Measurements from ENCODE around the gene YTHDF2.
"Not testable (repeated sequence)": the region's sequence is repeated elsewhere in the genome, so short reads cannot be mapped to it uniquely, and the experiment has no call there.

The YTHDF2 gene

DNA sequence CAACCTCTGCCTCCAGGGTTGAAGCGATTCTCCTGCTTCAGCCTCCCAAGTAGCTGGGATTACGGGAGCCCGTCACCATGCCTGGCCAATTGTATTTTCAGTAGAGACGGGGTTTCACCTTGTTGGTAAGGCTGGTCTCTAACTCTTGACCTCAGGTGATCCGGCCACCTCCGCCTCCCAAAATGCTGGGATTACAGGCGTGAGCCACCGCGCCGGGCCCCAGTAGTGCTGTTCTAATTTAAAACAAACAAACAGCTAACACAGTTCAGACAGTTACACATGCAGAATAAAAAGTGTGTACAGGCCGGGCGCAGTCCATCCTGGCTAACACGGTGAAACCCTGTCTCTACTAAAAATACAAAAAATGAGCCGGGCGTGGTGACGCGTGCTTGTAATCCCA lies 39.6 kb downstream of the YTHDF2 start:
- H3K9me3 ChIP-seq (ENCODE audit: control insufficient read depth, insufficient read depth, low read length): no peaks in the 10 kb centered on the region
- peaks cover 5% of the 10 kb centered on the region for H3K36me3 ChIP-seq (ENCODE audit: insufficient read depth, low read length)
- no peaks in the 10 kb centered on the region for H3K4me1 ChIP-seq (ENCODE audit: insufficient read depth, low read length)
- no peak overlapping the region for H3K9ac ChIP-seq (ENCODE audit: low read depth, low read length)

DNA sequence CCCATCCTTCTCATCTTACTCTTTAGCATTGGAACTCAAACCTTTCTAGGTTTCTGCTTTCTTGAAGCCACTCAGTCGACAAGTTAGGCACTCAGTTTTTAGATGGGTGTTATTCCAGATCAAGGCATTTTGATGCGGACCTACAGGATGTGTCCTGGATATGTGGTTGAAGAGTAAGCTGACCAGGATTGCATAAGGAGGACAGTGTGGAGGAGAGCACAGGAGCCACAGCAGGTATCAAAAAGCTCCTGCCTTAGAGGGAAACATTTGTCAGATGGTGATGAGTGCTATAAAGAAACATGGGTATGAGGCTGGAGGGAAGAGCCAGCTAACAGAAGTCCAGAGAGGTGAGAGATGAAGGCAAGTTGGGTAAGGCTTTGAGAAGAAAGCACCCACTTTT lies 41.3 kb downstream of the YTHDF2 start:
- peaks cover 6% of the 10 kb centered on the region; the same call in 1 of the 2 replicates for H3K4me1 ChIP-seq (ENCODE audit: insufficient read depth, low read length)
- H3K9me3 ChIP-seq (ENCODE audit: control insufficient read depth, insufficient read depth, low read length): no peaks in the 10 kb centered on the region
- H3K36me3 ChIP-seq (ENCODE audit: insufficient read depth, low read length): peaks cover 3% of the 10 kb centered on the region
- H3K9ac ChIP-seq (ENCODE audit: low read depth, low read length): no peak overlapping the region

DNA sequence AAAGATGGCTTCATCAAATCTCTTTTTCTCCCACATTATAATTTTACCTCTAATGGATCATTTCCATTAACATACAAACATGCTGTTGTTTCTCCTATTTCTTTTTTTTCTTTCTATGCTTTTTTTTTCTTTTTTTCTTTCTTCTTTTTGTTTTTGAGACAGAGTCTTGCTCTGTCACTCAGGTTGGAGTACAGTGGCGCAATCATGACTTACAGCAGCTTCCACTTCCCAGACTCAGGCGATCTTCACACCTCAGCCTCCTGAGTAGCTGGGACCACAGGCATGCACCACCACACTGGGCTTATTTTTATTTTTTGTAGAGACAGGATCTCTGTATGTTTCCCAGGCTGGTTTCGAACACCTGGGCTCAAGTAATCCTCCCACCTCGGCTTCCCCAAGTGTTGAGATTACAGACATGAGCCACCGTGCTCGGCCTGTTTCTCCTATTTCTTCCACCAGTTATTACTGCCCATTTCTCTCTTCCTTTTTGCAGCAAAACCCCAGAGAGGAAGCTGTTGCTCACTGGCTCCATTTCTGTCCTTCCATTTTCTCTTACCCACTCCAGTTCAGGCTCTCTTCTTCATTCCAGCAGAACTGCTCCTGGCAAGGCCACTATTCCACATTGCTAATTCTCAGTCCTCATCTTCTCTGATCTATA lies 43.1 kb downstream of the YTHDF2 start:
- Histone ChIP-seq H3K9ac (ENCODE audit: low read depth, low read length) (no peak overlapping the region), H3K9me3 (ENCODE audit: control insufficient read depth, insufficient read depth, low read length) (no peaks in the 10 kb centered on the region), H3K36me3 (ENCODE audit: insufficient read depth, low read length) (peaks cover 2% of the 10 kb centered on the region), H3K4me1 (ENCODE audit: insufficient read depth, low read length) (peaks cover 6% of the 10 kb centered on the region; the same call in 1 of the 2 replicates)

DNA sequence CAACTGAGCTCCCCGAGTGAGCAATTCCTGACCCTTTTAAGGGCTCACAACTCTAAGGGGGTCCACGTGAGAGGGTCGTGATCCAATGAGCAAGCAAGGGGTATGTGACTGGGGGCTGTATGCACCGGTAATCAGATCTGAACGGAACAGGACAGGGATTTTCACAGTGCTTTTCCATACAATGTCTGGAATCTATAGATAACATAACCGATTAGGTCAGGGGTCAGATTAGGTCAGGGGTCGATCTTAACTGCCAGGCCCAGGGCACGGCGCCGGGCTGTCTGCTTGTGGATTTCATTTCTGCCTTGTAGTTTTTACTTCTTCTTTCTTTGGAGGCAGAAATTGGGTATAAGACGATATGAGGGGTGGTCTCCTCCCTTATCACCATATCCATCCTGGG lies 44.6 kb downstream of the YTHDF2 start:
- no peaks in the 10 kb centered on the region for H3K9me3 ChIP-seq (ENCODE audit: control insufficient read depth, insufficient read depth, low read length)
- peaks cover 6% of the 10 kb centered on the region; the same call in 1 of the 2 replicates for H3K4me1 ChIP-seq (ENCODE audit: insufficient read depth, low read length)
- H3K9ac ChIP-seq (ENCODE audit: low read depth, low read length): no peak overlapping the region
- H3K36me3 ChIP-seq (ENCODE audit: insufficient read depth, low read length): no peaks in the 10 kb centered on the region

DNA sequence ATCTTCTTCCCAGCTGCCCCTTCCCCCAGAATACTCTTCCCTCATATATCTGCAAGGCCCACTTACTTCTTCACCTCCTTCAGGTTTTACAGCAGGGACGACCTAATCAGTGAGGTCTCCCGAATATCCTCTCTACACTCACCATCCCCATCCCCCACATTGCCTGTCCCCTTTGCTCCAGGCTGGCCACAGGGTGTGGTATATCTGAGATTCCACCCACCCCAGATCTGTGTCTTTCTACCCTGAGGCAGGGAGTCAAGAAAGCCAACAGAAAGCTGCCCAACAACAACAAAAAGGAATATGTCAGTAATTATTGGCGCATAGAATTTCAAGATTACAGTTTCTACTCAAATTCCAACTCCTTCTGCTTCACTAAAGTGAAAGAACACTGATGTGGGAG lies 45.3 kb downstream of the YTHDF2 start:
- H3K4me1 ChIP-seq (ENCODE audit: insufficient read depth, low read length): peaks cover 6% of the 10 kb centered on the region; the same call in 1 of the 2 replicates
- no peaks in the 10 kb centered on the region for H3K9me3 ChIP-seq (ENCODE audit: control insufficient read depth, insufficient read depth, low read length)
- no peak overlapping the region for H3K9ac ChIP-seq (ENCODE audit: low read depth, low read length)
- H3K36me3 ChIP-seq (ENCODE audit: insufficient read depth, low read length): no peaks in the 10 kb centered on the region

DNA sequence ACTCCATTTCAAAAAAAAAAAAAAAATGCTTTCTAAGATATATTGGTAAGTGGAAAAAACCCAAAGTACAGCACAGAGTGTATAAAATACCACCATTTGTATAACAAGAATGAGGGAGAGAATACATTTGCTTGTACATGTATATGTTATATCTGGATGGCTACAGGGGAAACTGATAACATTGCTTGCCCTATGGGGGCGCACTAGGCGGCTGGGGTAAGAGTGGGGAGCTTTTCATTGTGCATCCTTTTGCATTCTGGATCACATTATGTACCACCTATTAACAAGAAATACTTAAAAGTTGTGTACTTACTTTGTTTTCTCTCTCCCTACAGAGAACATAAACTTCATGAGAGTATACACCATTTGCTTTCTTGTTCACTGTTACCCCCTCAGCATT lies 46.6 kb downstream of the YTHDF2 start:
- no peaks in the 10 kb centered on the region for H3K9me3 ChIP-seq (ENCODE audit: control insufficient read depth, insufficient read depth, low read length)
- peaks cover 6% of the 10 kb centered on the region; the same call in 1 of the 2 replicates for H3K4me1 ChIP-seq (ENCODE audit: insufficient read depth, low read length)
- H3K36me3 ChIP-seq (ENCODE audit: insufficient read depth, low read length): no peaks in the 10 kb centered on the region
- H3K9ac ChIP-seq (ENCODE audit: low read depth, low read length): no peak overlapping the region

DNA sequence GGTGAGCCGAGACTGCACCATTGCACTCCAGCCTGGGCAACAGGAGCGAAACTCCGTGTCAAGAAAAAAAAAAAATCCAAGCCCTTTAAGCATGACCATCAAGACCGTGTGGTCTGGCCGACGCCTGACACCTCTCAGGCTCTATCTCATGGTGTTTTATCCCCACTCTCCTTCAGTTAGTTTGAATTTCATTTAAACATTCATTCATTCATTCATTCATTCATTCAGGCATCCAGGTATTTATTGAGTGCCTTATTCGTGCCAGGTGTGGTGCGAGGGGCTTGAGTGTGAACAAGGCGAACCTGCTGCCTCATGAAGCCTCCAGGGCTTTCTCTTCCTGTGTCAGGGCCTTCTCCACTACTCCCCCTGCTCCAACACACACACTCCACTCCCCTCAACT lies 52.7 kb downstream of the YTHDF2 start:
- no peak overlapping the region for H3K9ac ChIP-seq (ENCODE audit: low read depth, low read length)
- no peaks in the 10 kb centered on the region for H3K36me3 ChIP-seq (ENCODE audit: insufficient read depth, low read length)
- H3K9me3 ChIP-seq (ENCODE audit: control insufficient read depth, insufficient read depth, low read length): no peaks in the 10 kb centered on the region
- H3K4me1 ChIP-seq (ENCODE audit: insufficient read depth, low read length): no peaks in the 10 kb centered on the region

DNA sequence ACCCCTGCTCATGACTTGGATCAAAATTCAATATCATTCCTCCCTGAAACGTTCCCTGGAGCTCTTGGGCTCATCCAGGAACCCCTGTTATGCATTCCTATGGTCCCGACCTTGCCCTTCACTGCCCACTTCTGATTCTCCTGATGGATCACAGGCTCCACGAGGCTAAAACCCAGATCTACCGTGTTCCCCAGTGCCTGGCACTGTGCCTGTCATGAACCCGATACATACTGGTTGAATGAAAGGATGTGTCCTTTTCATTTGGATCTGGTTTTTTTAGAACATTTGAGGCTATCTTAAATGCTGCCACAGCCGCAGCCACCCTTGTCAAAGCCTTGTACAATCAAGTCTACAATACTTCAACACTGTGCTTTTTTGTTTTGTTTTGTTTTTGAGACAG lies 53.1 kb downstream of the YTHDF2 start:
- Histone ChIP-seq H3K9ac (ENCODE audit: low read depth, low read length) (no peak overlapping the region), H3K36me3 (ENCODE audit: insufficient read depth, low read length) (no peaks in the 10 kb centered on the region), H3K9me3 (ENCODE audit: control insufficient read depth, insufficient read depth, low read length) (no peaks in the 10 kb centered on the region), H3K4me1 (ENCODE audit: insufficient read depth, low read length) (no peaks in the 10 kb centered on the region)

DNA sequence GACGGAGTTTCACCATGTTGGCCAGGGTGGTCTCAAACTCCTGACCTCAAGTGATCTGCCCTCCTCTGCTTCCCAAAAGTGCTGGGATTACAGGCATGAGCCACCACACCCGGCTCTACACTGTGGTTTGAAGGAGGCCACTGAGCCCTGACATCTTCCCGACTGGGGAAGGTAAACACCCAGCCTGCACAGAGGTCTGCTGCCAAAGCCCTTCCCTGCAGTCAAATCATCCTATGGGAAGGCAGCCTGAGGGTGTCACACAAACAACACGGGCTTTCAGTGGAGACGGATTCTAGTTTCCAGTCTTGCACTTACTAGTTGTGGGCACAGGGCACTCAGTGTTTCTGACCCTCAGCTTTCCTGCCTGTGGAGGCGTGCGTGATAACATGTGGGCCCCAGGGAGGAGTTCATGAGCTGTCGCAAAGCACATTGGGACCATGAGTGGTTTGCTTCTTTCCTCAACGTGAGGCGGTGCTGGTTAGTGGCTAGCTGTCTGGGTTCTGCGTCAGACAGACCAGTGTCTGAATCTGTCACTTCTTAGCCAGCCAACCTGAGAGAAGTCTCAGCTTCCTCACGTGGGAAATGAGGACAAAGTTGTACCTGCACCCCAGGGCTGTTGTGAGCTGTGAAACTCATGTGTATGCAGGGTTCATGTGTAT lies 53.8 kb downstream of the YTHDF2 start:
- H3K4me1 ChIP-seq (ENCODE audit: insufficient read depth, low read length): no peaks in the 10 kb centered on the region

DNA sequence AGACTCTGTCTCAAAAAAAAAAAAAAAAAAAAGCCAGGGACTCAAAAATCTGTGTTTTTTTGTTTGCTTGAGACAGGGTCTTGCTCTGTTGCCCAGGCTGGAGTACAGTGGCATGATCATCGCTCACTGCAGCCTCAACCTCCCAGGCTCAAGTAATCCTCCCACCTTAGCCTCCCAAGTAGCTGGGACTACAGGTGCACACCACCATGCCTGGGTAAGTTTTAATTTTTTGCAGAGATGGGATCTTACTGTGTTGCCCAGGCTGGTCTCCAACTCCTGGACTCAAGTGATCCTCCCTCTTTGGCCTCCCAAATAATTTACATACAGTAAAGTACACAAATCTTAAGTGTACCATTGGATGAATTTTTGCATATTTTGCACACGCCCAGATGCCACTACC lies 55.2 kb downstream of the YTHDF2 start:
- H3K4me1 ChIP-seq (ENCODE audit: insufficient read depth, low read length); H3K36me3 ChIP-seq (ENCODE audit: insufficient read depth, low read length); H3K9ac ChIP-seq (ENCODE audit: low read depth, low read length); H3K9me3 ChIP-seq (ENCODE audit: control insufficient read depth, insufficient read depth, low read length): not testable (repeated sequence)

More for the DNA sequence above, 53.8 kb downstream of the YTHDF2 start:
- Histone ChIP-seq H3K9ac (ENCODE audit: low read depth, low read length) (no peak overlapping the region), H3K9me3 (ENCODE audit: control insufficient read depth, insufficient read depth, low read length) (no peaks in the 10 kb centered on the region), H3K36me3 (ENCODE audit: insufficient read depth, low read length) (no peaks in the 10 kb centered on the region)

DNA sequence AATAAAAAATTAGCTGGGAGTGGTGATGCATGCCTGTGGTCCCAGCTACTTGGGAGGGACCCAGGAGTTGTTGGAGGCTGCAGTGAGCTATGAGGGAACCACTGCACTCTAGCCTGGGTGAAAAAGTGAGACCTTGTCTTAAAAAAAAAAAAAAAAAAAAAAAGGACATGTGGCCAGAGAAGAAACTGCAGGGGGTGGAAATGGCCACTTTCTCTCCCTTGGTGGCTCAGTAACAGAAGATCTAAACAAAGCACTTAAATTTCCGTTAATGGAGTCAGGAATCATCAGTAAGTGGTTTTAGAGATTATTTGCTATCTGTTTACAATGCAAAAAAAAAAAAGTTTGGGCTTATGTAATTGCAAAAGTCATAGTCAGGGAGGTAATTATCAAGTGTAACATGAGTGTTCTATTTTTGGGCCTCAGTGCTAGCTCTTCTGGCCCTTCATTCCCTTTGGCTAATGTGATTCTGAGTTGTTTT lies 55.9 kb downstream of the YTHDF2 start:
- Histone ChIP-seq H3K9me3 (ENCODE audit: control insufficient read depth, insufficient read depth, low read length) (no peaks in the 10 kb centered on the region), H3K4me1 (ENCODE audit: insufficient read depth, low read length) (no peaks in the 10 kb centered on the region; the same call in 1 of the 2 replicates), H3K9ac (ENCODE audit: low read depth, low read length) (no peak overlapping the region), H3K36me3 (ENCODE audit: insufficient read depth, low read length) (no peaks in the 10 kb centered on the region)

DNA sequence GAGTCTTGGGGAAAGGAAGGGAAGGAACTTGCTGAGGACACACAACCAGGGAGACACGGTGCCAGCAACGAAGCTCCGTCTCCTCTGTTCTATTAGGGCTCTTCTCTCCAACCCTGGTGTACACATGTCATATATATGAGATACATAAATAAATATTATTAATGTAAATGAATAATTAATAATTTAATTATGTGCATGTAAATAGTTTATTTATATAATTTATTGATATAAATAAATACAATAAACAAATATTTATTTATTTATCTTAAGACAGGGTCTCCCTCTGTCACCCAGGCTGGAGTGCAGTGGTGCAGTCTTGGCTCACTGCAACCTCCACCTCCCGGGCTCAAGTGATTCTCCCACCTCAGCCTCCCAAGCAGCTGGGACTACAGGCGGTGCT lies 57.8 kb downstream of the YTHDF2 start:
- not testable (repeated sequence) for H3K4me1 ChIP-seq (ENCODE audit: insufficient read depth, low read length); H3K36me3 ChIP-seq (ENCODE audit: insufficient read depth, low read length); H3K9me3 ChIP-seq (ENCODE audit: control insufficient read depth, insufficient read depth, low read length); H3K9ac ChIP-seq (ENCODE audit: low read depth, low read length)

DNA sequence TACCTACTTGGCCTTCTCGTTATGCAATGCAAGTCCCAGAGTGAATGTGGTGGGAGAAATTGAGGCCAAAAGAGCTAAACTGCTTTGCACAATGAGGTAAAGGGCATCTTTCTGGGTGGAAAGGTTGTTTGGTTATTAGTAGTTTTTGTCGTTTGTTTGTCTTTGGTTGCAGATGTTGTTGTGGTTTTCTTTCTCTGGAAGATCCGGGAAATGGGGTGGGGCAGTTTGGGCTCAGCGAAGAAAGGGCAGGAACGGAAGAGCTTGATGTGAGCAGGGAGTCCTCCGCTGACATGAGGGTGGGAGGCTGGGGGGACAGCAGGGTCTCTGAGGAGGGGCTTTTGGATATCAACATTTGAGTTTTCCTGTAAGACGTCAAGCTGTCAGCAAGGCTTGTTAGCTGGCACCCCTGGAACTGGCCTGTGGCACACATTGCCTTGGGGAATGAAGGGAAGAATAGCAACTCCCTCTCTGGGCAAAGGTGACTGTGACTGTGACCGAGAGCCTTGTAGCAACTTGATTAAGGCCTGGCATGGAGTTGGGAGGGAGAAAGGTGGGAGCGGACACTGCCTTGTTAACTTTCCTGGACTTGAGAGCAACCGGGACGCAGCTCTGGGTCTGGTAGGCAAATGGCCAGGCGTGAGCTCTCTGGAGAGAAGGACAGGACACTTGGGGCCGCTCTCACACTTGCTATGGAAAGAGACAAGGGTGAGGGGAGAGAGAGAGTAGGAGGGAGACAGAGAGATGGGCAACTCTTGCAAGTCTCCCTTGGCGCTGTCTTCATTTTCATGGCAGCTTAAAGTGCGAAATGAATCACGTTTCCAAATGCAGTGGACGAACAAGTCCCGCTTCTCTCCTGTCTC lies 59.8 kb downstream of the YTHDF2 start:
- Histone ChIP-seq H3K9me3 (ENCODE audit: control insufficient read depth, insufficient read depth, low read length) (no peaks in the 10 kb centered on the region), H3K9ac (ENCODE audit: low read depth, low read length) (no peak overlapping the region), H3K36me3 (ENCODE audit: insufficient read depth, low read length) (no peaks in the 10 kb centered on the region), H3K4me1 (ENCODE audit: insufficient read depth, low read length) (no peaks in the 10 kb centered on the region; the same call in 1 of the 2 replicates)

DNA sequence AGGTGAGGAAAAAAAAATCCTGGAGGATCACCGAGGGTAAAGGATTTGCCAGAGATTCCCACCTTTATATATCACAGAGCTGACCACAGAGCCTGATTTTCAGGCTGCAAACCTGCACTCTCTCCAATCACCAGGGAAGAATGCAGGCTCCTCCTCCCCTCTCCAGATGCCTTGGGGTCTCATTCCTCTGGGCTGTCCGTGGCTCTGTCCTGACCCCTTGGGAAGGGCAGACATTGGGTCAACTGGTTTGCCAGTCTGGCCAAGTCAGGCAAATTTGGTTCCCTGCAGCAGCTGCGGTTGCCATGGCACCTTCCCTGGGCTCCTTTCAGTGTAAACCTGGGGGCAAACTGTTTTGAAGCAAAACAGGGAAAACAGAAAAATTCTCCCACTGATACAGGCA lies 63.6 kb downstream of the YTHDF2 start:
- peaks cover 3% of the 10 kb centered on the region; the same call in 1 of the 2 replicates for H3K9me3 ChIP-seq (ENCODE audit: control insufficient read depth, insufficient read depth, low read length)
- H3K9ac ChIP-seq (ENCODE audit: low read depth, low read length): no peak overlapping the region
- no peaks in the 10 kb centered on the region for H3K36me3 ChIP-seq (ENCODE audit: insufficient read depth, low read length)
- peaks cover 7% of the 10 kb centered on the region; the same call in 1 of the 2 replicates for H3K4me1 ChIP-seq (ENCODE audit: insufficient read depth, low read length)
